H9 (cell line): ENCODE results near the gene ANKRD22. TPM values are rescaled to one million over a fixed set of nuclear protein-coding genes. Genes with fewer than 3 reads are reported as not detected.

Source experiments
- DNase-seq: peaks from one replicate; pipeline ENCODE4 v3.0.0-alpha.2; 2017
- H2AFZ ChIP-seq: one replicate; pipeline ENCODE4 v1.6.1; 2013; ENCODE audit warnings: mild to moderate bottlenecking, low read length, control low read depth, moderate library complexity
- H2AK5ac ChIP-seq: 2 replicates; pipeline ENCODE4 v1.6.1; 2013; ENCODE audit warnings: low read length, control low read depth, mixed read lengths; ENCODE audit not compliant: insufficient read length
- H2BK120ac ChIP-seq: one replicate; pipeline ENCODE4 v1.6.1; 2013; ENCODE audit warnings: low read depth, mild to moderate bottlenecking, low read length, control low read depth, inconsistent platforms; ENCODE audit not compliant: poor library complexity, severe bottlenecking
- H2BK12ac ChIP-seq: 2 replicates; pipeline ENCODE4 v1.6.1; 2013; ENCODE audit warnings: low read length, control low read depth, mixed read lengths, low read depth; ENCODE audit not compliant: insufficient read length
- H2BK15ac ChIP-seq: 2 replicates; pipeline ENCODE4 v1.6.1; 2013; ENCODE audit warnings: low read depth, low read length, control low read depth
- H2BK20ac ChIP-seq: one replicate; pipeline ENCODE4 v1.6.1; 2013; ENCODE audit warnings: low read depth, mild to moderate bottlenecking, low read length, control low read depth, inconsistent platforms; ENCODE audit not compliant: poor library complexity, severe bottlenecking
- H2BK5ac ChIP-seq: 2 replicates; pipeline ENCODE4 v1.6.1; 2013; ENCODE audit warnings: low read length, control low read depth, mixed read lengths; ENCODE audit not compliant: insufficient read length
- H3K14ac ChIP-seq: 2 replicates; pipeline ENCODE4 v1.6.1; 2013; ENCODE audit warnings: low read length, control low read depth; ENCODE audit not compliant: insufficient read depth
- H3K18ac ChIP-seq: 2 replicates; pipeline ENCODE4 v1.6.1; 2013; ENCODE audit warnings: low read depth, mild to moderate bottlenecking, mixed read lengths, low read length, control low read depth; ENCODE audit not compliant: insufficient read length
- H3K23ac ChIP-seq: 2 replicates; pipeline ENCODE4 v1.6.1; 2013; ENCODE audit warnings: low read length, control low read depth, mixed read lengths, low read depth; ENCODE audit not compliant: insufficient read length
- H3K23me2 ChIP-seq: 2 replicates; pipeline ENCODE4 v1.6.1; 2013; ENCODE audit warnings: low read depth, mild to moderate bottlenecking, mixed read lengths, low read length, control low read depth; ENCODE audit not compliant: insufficient read length, poor library complexity, severe bottlenecking
- H3K27ac ChIP-seq: 2 replicates; pipeline ENCODE4 v1.5.1; 2013; ENCODE audit warnings: low read length, control low read depth, mixed read lengths, low read depth; ENCODE audit not compliant: insufficient read length
- H3K27me3 ChIP-seq: 2 replicates; pipeline ENCODE4 v1.6.1; 2013; ENCODE audit warnings: low read length, control low read depth, inconsistent platforms; ENCODE audit not compliant: insufficient read depth
- H3K4ac ChIP-seq: 2 replicates; pipeline ENCODE4 v1.6.1; 2013; ENCODE audit warnings: low read depth, mild to moderate bottlenecking, control low read depth, inconsistent platforms, low read length, moderate library complexity
- H3K4me1 ChIP-seq: 2 replicates; pipeline ENCODE4 v1.6.1; 2013; ENCODE audit warnings: low read length, control low read depth, inconsistent platforms; ENCODE audit not compliant: insufficient read depth
- H3K4me2 ChIP-seq: 2 replicates; pipeline ENCODE4 v1.6.1; 2013; ENCODE audit warnings: low read length, control low read depth, mixed read lengths; ENCODE audit not compliant: insufficient read length, insufficient read depth
- H3K56ac ChIP-seq: 2 replicates; pipeline ENCODE4 v1.6.1; 2013; ENCODE audit warnings: low read depth, mild to moderate bottlenecking, mixed read lengths, low read length, control low read depth; ENCODE audit not compliant: insufficient read length
- H3K79me1 ChIP-seq: 2 replicates; pipeline ENCODE4 v1.6.1; 2013; ENCODE audit warnings: low read depth, mild to moderate bottlenecking, moderate library complexity, low read length, control low read depth, inconsistent platforms; ENCODE audit not compliant: insufficient read depth, poor library complexity, severe bottlenecking
- H3K79me2 ChIP-seq: 2 replicates; pipeline ENCODE4 v1.6.1; 2013; ENCODE audit warnings: low read length, control low read depth, inconsistent platforms; ENCODE audit not compliant: insufficient read depth
- H3K9ac ChIP-seq: 2 replicates; pipeline ENCODE4 v1.6.1; 2013; ENCODE audit warnings: low read length, control low read depth, mixed read lengths; ENCODE audit not compliant: insufficient read length; ENCODE audit errors: extremely low read depth
- H3K9me3 ChIP-seq: one replicate; pipeline ENCODE4 v1.6.1; 2013; ENCODE audit warnings: low read depth, low read length, inconsistent platforms; ENCODE audit not compliant: control insufficient read depth
- H3T11ph ChIP-seq: one replicate; pipeline ENCODE4 v1.6.1; 2013; ENCODE audit warnings: mild to moderate bottlenecking, low read length, control low read depth, inconsistent platforms
- H4K20me1 ChIP-seq: one replicate; pipeline ENCODE4 v1.6.1; 2013; ENCODE audit not compliant: control insufficient read depth, insufficient read length, insufficient read depth
- H4K5ac ChIP-seq: 2 replicates; pipeline ENCODE4 v1.6.1; 2013; ENCODE audit warnings: low read depth, mild to moderate bottlenecking, mixed read lengths, low read length, control low read depth; ENCODE audit not compliant: insufficient read length
- H4K8ac ChIP-seq: replicated peaks from 2 replicates; pipeline ENCODE4 v1.6.1; 2013; ENCODE audit warnings: low read length, control low read depth, mixed read lengths, low read depth; ENCODE audit not compliant: insufficient read length
- H4K91ac ChIP-seq: 2 replicates; pipeline ENCODE4 v1.6.1; 2013; ENCODE audit warnings: low read depth, mild to moderate bottlenecking, moderate library complexity, mixed read lengths, low read length, control low read depth; ENCODE audit not compliant: insufficient read length
- H3K27ac Mint-ChIP-seq, 3 experiments: 2 replicates in 2 of 3; 3 replicates in 1 of 3; pipeline ENCODE4 v1.8.0; 2020 to 2021; ENCODE audit warnings: mixed read lengths in 3 of 3, mild to moderate bottlenecking in 1 of 3, moderate library complexity in 1 of 3
- H3K27me3 Mint-ChIP-seq: 2 replicates; pipeline ENCODE4 v1.8.0; 2021; ENCODE audit warnings: low read depth, mild to moderate bottlenecking, moderate library complexity, mixed read lengths
- H3K36me3 Mint-ChIP-seq, 3 experiments: 2 replicates in 2 of 3; 3 replicates in 1 of 3; pipeline ENCODE4 v1.8.0; 2020 to 2021; ENCODE audit warnings: low read depth in 3 of 3, mixed read lengths in 3 of 3; ENCODE audit not compliant: insufficient read depth in 1 of 3
- H3K4me1 Mint-ChIP-seq, 2 experiments: 2 replicates each; pipeline ENCODE4 v1.8.0; 2020; ENCODE audit warnings: mixed read lengths in 2 of 2
- H3K4me3 Mint-ChIP-seq, 2 experiments: 2 replicates in 1 of 2; 3 replicates in 1 of 2; pipeline ENCODE4 v1.8.0; 2020 to 2021; ENCODE audit warnings: mild to moderate bottlenecking in 2 of 2, mixed read lengths in 2 of 2, moderate library complexity in 1 of 2
- H3K9me3 Mint-ChIP-seq, 2 experiments: 2 replicates in 1 of 2; 3 replicates in 1 of 2; pipeline ENCODE4 v1.8.0; 2020; ENCODE audit warnings: mild to moderate bottlenecking in 2 of 2, mixed read lengths in 2 of 2, moderate library complexity in 1 of 2
- WGBS: extraction: QIAGEN DNeasy Blood & Tissue Kit; methylation state at CpG from one replicate; pipeline ENCODE4 v1.1.7; 2013; ENCODE audit warnings: missing lambda C conversion rate, low lambda C conversion rate, mixed read lengths; ENCODE audit not compliant: insufficient read length; ENCODE audit errors: extremely low coverage; 5-methylcytosine and 5-hydroxymethylcytosine counted together
- total RNA-seq: library from RNA; stranded (reverse); gene quantifications from 2 replicates; pipeline ENCODE4 v1.2.1, GENCODE V29; 2021
- TF ChIP-seq, protein P1 (sequence below): fragments of 200-600 bp; sonication (generic); conservative IDR thresholded peaks from 3 replicates; pipeline ENCODE4 v1.8.0; 2021; ENCODE audit warnings: antibody characterized with exemption, mild to moderate bottlenecking

The ANKRD22 gene
- total RNA-seq, 1 experiment from 2014 or later = not detected

GRCh38 chr10:88800152-88801125, 51.2 kb downstream of the ANKRD22 start:
- H3K27ac Mint-ChIP-seq = no peak overlapping the region
- peaks cover 8 to 14% of the 10 kb centered on the region in 2 experiments for H3K4me1 Mint-ChIP-seq
- no peak for DNase-seq

More at GRCh38 chr10:88800152-88801125, 51.2 kb downstream of the ANKRD22 start:
- Histone ChIP-seq H3K27me3 (no peaks in the 10 kb centered on the region), H3T11ph (no peak overlapping the region), H3K79me2 (no peaks in the 10 kb centered on the region), H3K23ac (no peak overlapping the region), H4K91ac (no peak overlapping the region), H4K8ac (no peak overlapping the region), H2AFZ (no peak overlapping the region), H3K4me2 (no peak overlapping the region), H4K20me1 (no peaks in the 10 kb centered on the region), H3K23me2 (no peaks in the 10 kb centered on the region), H3K18ac (no peak overlapping the region), H2BK12ac (no peak overlapping the region), H3K9me3 (no peaks in the 10 kb centered on the region), H4K5ac (no peak overlapping the region), H3K79me1 (no peaks in the 10 kb centered on the region), H2BK20ac (no peak overlapping the region), H3K4ac (no peak overlapping the region), H3K9ac (no peak overlapping the region), H2BK5ac (no peak overlapping the region), H2BK120ac (no peak overlapping the region), H2AK5ac (no peak overlapping the region), H3K4me1 (0 out of 2 replicates have a peak, but pooled peaks cover 2% of the 10 kb centered on the region), H3K56ac (no peak overlapping the region), H3K27ac (no peak overlapping the region), H3K14ac (no peak overlapping the region), H2BK15ac (no peak overlapping the region)
- Mint-ChIP-seq H3K4me3 (no peak overlapping the region), H3K27me3 (peaks cover 7% of the 10 kb centered on the region), H3K9me3 (no peaks in the 10 kb centered on the region), H3K36me3 (no peaks in the 10 kb centered on the region)
- no CpG with 5 or more reads among the region's 2 CpGs for WGBS
- TF ChIP-seq, protein P1, sequence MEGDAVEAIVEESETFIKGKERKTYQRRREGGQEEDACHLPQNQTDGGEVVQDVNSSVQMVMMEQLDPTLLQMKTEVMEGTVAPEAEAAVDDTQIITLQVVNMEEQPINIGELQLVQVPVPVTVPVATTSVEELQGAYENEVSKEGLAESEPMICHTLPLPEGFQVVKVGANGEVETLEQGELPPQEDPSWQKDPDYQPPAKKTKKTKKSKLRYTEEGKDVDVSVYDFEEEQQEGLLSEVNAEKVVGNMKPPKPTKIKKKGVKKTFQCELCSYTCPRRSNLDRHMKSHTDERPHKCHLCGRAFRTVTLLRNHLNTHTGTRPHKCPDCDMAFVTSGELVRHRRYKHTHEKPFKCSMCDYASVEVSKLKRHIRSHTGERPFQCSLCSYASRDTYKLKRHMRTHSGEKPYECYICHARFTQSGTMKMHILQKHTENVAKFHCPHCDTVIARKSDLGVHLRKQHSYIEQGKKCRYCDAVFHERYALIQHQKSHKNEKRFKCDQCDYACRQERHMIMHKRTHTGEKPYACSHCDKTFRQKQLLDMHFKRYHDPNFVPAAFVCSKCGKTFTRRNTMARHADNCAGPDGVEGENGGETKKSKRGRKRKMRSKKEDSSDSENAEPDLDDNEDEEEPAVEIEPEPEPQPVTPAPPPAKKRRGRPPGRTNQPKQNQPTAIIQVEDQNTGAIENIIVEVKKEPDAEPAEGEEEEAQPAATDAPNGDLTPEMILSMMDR = no peak
